ENCODE results near the gene BBOX1. TPM values are rescaled to one million over a fixed set of nuclear protein-coding genes. Genes with fewer than 3 reads are reported as not detected.
"Not testable (repeated sequence)": the region's sequence is repeated elsewhere in the genome, so short reads cannot be mapped to it uniquely, and the experiment has no call there.

Gene BBOX1
- total RNA-seq, 1 donor from 2014 or later = not detected

DNA sequence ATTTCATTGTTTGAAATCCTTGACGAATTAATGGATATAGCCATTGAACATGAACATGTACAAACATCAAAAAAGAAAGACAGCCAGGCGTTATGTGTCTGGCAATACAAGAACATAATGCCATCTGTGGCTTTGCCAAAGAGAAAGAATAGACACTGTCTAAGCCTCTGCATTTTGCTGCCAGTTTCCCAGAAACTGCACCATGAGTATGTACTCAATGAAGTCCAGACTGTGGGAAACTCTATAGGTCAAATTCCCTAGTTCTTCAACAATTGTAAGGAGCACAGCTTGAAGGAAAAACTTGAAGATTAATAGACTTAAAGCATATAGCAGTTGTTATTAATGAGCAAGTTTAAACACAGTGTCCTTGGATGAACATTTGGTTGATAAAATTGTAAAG, 71.3 kb downstream of the BBOX1 start:
- Mint-ChIP-seq H3K9me3 (no peaks in the 10 kb centered on the region), H3K4me1 (no peaks in the 10 kb centered on the region), H3K27ac (no peak overlapping the region), H3K36me3 (ENCODE audit: low read depth) (no peaks in the 10 kb centered on the region), H3K4me3 (no peak overlapping the region), H3K27me3 (no peaks in the 10 kb centered on the region)
- intact Hi-C loops (cut with micrococcal nuclease) = no loop called here
- no peak for DNase-seq

DNA sequence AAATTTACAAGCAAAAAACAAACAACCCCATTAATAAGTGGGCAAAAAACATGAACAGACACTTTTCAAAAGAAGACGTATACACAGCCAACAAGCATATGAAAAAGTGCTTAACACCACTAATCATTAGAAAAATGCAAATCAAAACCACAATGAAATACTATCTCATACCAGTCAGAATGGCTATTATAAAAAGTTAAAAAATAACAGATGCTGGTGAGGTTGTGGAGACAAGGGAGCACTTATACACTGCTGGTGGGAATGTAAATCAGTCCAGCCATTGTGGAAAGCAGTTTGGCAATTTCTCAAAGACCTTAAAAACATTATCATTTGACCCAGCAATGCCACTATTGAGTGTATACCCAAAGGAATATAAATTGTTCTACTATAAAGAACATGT, 72.3 kb downstream of the BBOX1 start:
- no peaks in the 10 kb centered on the region for H3K4me1 Mint-ChIP-seq
- H3K27me3 Mint-ChIP-seq = no peaks in the 10 kb centered on the region
- H3K36me3 Mint-ChIP-seq (ENCODE audit: low read depth) = no peaks in the 10 kb centered on the region
- no peak for DNase-seq
- no peaks in the 10 kb centered on the region for H3K9me3 Mint-ChIP-seq
- no peak overlapping the region for H3K27ac Mint-ChIP-seq
- intact Hi-C loops (cut with micrococcal nuclease) = no loop called here
- no peak overlapping the region for H3K4me3 Mint-ChIP-seq

DNA sequence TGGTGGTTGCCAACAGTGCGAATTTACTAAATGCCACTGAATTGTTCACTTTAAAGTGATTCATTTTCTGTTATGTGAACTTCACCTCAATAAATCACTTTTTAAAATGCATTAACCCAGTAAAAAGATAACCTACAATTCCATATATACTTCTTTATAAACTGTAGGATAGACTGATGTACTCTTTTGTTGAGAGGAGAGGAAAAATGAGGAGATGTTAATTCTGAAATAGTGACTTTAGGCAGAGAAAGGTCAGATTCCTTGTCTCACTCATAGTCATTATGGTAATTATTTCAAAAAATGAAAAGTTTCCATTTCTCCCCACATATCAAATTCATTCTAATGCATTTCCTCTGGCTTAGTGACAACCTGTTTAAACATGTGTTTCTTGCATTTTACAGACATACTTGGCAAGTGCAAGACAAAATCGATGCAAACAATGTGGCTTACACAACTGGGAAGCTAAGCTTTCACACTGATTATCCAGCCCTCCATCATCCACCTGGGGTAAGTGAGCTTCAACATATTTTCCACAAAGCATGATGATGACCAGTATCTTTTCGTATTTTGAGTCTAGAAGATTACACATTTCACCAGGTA, 74.5 kb downstream of the BBOX1 start:
- Mint-ChIP-seq H3K4me3 (no peak overlapping the region), H3K36me3 (ENCODE audit: low read depth) (no peaks in the 10 kb centered on the region), H3K27me3 (no peaks in the 10 kb centered on the region), H3K4me1 (no peaks in the 10 kb centered on the region), H3K27ac (no peak overlapping the region), H3K9me3 (no peaks in the 10 kb centered on the region)
- intact Hi-C loops (cut with micrococcal nuclease) = no loop called here
- no peak for DNase-seq

DNA sequence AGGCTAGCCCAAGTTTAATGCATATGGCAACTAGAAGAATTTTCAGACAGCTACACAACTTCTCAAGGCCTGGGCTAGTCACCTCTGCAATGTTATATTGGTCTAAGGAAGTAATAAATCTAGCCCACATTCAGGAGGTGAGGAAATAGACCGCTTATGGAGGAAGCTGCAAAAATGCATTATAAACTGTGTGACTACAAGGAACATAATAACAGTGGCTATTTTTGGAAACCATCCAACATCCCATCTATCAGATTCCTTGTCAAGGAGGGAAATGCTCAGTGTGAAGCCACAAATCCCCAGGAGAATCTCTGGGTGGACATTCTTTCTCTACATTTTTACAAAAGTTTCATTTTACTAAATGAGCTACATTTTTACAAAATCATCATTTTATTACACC, 76.1 kb downstream of the BBOX1 start:
- DNase-seq = no peak
- H3K9me3 Mint-ChIP-seq = no peaks in the 10 kb centered on the region
- no peak overlapping the region for H3K27ac Mint-ChIP-seq
- no peaks in the 10 kb centered on the region for H3K36me3 Mint-ChIP-seq (ENCODE audit: low read depth)
- no peaks in the 10 kb centered on the region for H3K4me1 Mint-ChIP-seq
- intact Hi-C loops (cut with micrococcal nuclease) = no loop called here
- H3K27me3 Mint-ChIP-seq = no peaks in the 10 kb centered on the region
- no peak overlapping the region for H3K4me3 Mint-ChIP-seq

DNA sequence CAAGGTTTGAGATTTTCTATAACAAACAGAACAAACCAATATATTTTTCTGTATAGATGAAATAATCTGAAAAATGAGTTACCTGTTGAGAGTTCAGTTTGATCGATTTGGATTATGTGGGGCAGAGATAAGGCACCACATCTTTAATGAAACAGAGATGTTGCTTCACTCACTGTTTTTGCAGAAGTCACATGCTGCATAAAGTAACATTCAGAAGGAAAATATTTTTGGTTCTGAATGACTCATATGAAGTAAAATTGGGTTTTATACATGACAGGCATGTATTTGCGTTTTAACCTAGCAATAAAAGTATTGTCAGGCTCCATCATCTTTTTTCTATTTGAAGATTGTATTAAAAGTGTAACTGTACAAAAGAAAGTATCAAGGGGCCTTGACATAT, 77.8 kb downstream of the BBOX1 start:
- intact Hi-C loops (cut with micrococcal nuclease) = no loop called here
- Mint-ChIP-seq H3K9me3 (no peaks in the 10 kb centered on the region), H3K27me3 (no peaks in the 10 kb centered on the region), H3K4me1 (no peaks in the 10 kb centered on the region), H3K4me3 (no peak overlapping the region), H3K36me3 (ENCODE audit: low read depth) (no peaks in the 10 kb centered on the region), H3K27ac (no peak overlapping the region)
- DNase-seq = no peak

DNA sequence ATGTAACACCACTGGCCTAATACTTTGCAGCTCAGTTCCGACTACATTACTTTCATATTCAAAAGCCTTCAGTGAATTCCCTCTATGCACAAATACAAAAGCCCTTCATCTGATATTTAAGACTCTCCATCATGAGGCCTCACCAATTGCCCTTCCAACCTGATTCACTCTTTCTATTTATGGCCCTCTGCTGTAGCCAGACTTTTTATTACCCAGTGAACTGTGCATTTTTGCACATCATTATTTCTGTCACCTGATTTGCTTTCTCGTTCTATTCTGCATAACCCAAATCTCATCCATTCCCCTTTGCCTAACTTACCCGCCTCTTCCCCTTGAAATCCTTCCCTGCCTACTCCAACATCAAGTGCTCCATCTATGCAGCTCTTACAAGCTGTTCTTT, 78.3 kb downstream of the BBOX1 start:
- no peaks in the 10 kb centered on the region for H3K36me3 Mint-ChIP-seq (ENCODE audit: low read depth)

DNA sequence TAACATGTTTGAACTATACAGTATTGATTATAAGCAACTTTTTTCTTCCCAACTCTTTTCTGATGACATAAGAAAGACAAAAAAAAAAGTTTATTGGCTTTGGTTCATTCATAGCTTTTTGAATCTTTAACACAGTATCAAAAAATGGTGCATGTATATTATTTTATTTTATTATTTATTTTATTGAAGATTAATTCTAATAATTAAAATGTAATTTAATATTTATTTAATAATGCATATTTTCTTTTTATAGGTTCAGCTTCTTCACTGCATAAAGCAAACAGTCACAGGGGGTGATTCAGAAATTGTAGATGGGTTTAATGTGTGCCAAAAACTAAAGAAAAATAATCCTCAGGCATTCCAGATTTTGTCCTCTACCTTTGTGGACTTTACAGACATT, 78.8 kb downstream of the BBOX1 start:
- H3K36me3 Mint-ChIP-seq (ENCODE audit: low read depth) = no peaks in the 10 kb centered on the region
- H3K4me1 Mint-ChIP-seq = no peaks in the 10 kb centered on the region
- no peaks in the 10 kb centered on the region for H3K9me3 Mint-ChIP-seq
- H3K4me3 Mint-ChIP-seq = no peak overlapping the region
- no peak overlapping the region for H3K27ac Mint-ChIP-seq
- no peak for DNase-seq
- H3K27me3 Mint-ChIP-seq = no peaks in the 10 kb centered on the region
- intact Hi-C loops (cut with micrococcal nuclease) = no loop called here

More for the DNA sequence above, 78.3 kb downstream of the BBOX1 start:
- intact Hi-C loops (cut with micrococcal nuclease) = no loop called here
- H3K4me3 Mint-ChIP-seq = no peak overlapping the region
- H3K27me3 Mint-ChIP-seq = no peaks in the 10 kb centered on the region
- DNase-seq = no peak
- H3K4me1 Mint-ChIP-seq = no peaks in the 10 kb centered on the region
- no peaks in the 10 kb centered on the region for H3K9me3 Mint-ChIP-seq
- no peak overlapping the region for H3K27ac Mint-ChIP-seq

DNA sequence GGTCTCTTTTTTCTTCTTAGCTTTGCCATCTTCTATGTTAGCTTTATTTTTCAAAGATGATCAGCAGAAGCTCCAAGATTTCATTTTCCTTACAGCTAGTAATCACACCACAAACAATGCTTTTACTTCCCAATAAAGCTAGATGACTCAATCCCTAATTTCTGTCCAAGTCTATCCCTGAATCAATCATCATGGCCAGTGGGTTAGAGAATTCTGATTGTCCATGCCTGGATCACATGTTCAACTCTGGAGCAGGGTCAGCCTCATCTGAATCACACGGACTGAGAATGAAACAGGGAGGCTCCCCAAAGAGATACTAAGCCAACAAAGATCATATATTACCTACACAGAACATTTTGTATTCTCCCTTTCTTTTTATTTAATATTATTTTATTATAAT, 79.6 kb downstream of the BBOX1 start:
- no peak for DNase-seq
- H3K4me3 Mint-ChIP-seq = no peak overlapping the region
- intact Hi-C loops (cut with micrococcal nuclease) = no loop called here
- H3K36me3 Mint-ChIP-seq (ENCODE audit: low read depth) = no peaks in the 10 kb centered on the region
- no peaks in the 10 kb centered on the region for H3K9me3 Mint-ChIP-seq
- no peaks in the 10 kb centered on the region for H3K27me3 Mint-ChIP-seq
- no peaks in the 10 kb centered on the region for H3K4me1 Mint-ChIP-seq
- H3K27ac Mint-ChIP-seq = no peak overlapping the region

DNA sequence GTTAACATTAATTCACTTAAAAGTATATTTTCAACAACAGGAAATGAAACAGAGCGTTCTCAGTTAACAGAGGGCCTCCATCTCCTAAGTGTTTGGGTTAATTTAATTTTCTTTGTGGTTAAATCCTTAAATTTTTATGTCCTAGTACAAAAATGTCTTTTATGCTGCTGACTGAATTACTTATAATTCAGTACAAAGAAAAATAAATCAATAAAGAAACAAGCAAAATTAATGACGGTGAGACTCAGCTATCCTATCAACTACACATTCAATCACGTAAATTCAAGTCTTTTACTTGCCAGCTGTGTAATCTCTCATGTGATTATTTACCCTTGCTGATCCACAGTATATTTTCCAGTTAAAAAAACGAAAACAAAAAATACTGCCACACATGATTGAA, 81.4 kb downstream of the BBOX1 start:
- DNase-seq = no peak
- no peak overlapping the region for H3K4me3 Mint-ChIP-seq
- H3K36me3 Mint-ChIP-seq (ENCODE audit: low read depth) = no peaks in the 10 kb centered on the region
- no peaks in the 10 kb centered on the region for H3K4me1 Mint-ChIP-seq
- intact Hi-C loops (cut with micrococcal nuclease) = no loop called here
- no peak overlapping the region for H3K27ac Mint-ChIP-seq
- H3K9me3 Mint-ChIP-seq = no peaks in the 10 kb centered on the region
- H3K27me3 Mint-ChIP-seq = no peaks in the 10 kb centered on the region

DNA sequence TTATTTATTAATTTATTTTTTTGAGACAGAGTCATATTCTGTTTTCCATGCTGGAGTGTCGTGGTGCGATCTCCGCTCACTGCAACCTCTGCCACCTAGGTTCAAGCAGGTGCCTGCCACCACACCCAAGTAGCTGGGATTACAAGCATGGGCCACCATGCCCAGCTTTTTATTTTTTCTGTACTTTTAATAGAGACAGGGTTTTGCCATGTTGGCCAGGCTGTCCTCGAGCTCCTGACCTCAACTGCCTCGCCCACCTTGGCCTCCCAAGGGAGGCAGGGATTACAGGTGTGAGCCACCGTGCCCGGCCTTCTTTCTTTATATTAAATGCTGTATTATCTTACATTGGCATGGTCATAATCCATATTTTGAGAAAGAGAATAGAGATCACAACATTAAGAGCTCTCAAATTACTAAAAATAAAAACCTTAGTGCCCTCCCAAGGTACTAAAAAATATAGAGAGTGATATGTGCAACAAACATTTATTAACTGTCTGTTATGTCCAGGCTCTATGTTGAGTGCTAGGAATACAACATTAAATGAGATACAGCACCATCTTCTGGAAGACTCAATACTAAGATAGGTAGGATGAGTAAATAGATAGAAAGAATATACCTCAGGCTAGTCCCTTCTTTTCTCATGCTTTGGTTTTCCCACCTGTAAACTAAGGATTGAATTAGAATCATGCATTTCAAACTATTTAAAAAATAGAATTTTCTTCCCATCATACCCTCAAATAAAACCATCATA, 84.1 kb downstream of the BBOX1 start:
- no peaks in the 10 kb centered on the region for H3K9me3 Mint-ChIP-seq
- no peaks in the 10 kb centered on the region for H3K36me3 Mint-ChIP-seq (ENCODE audit: low read depth)
- no peak overlapping the region for H3K4me3 Mint-ChIP-seq
- no peaks in the 10 kb centered on the region for H3K4me1 Mint-ChIP-seq
- no peaks in the 10 kb centered on the region for H3K27me3 Mint-ChIP-seq
- no peak for DNase-seq
- no peak overlapping the region for H3K27ac Mint-ChIP-seq
- intact Hi-C loops (cut with micrococcal nuclease) = no loop called here

DNA sequence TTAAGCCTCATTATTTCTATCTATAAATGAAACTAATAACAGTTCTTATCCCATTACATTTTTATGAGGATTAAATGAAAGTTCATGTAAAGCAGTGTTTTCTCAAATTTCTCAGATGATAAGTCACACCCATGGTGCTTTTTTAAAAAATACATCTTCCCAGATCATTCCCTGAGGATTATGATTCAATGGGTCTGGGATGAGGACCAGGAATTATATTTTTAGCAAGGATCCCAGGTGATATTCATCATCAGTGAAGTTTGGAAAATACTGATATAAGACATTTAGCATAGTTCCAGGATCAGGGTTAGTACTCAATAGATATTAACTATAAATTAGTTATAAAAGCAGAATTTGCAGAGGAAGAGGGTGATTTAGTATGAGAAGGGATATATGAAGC, 89.1 kb downstream of the BBOX1 start:
- H3K9me3 Mint-ChIP-seq = no peaks in the 10 kb centered on the region
- H3K27ac Mint-ChIP-seq = no peak overlapping the region
- H3K27me3 Mint-ChIP-seq = no peaks in the 10 kb centered on the region
- DNase-seq = no peak
- no peaks in the 10 kb centered on the region for H3K36me3 Mint-ChIP-seq (ENCODE audit: low read depth)
- intact Hi-C loops (cut with micrococcal nuclease) = no loop called here
- no peak overlapping the region for H3K4me3 Mint-ChIP-seq
- H3K4me1 Mint-ChIP-seq = no peaks in the 10 kb centered on the region

DNA sequence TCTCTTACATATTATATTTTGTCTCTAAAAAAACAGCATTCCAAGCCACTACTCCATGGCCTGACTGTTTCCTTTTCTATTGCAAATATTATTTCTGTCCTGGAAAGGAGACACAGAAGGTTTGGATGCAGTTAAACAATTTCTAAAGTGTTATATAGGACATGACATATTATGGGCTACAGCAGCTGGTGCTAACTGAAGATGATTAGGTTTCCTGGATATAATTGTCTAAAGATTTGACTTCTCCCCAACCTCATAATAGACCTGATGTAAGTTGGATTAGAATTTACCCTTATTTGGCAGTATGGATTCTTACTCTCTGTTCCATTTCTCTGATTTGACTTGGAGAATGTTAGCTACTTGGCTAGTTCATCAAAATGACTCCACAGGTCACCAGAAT, 90.2 kb downstream of the BBOX1 start:
- H3K4me3 Mint-ChIP-seq = no peak overlapping the region
- intact Hi-C loops (cut with micrococcal nuclease) = no loop called here
- H3K36me3 Mint-ChIP-seq (ENCODE audit: low read depth) = no peaks in the 10 kb centered on the region
- H3K27ac Mint-ChIP-seq = no peak overlapping the region
- DNase-seq = no peak
- no peaks in the 10 kb centered on the region for H3K4me1 Mint-ChIP-seq
- no peaks in the 10 kb centered on the region for H3K9me3 Mint-ChIP-seq
- H3K27me3 Mint-ChIP-seq = no peaks in the 10 kb centered on the region

DNA sequence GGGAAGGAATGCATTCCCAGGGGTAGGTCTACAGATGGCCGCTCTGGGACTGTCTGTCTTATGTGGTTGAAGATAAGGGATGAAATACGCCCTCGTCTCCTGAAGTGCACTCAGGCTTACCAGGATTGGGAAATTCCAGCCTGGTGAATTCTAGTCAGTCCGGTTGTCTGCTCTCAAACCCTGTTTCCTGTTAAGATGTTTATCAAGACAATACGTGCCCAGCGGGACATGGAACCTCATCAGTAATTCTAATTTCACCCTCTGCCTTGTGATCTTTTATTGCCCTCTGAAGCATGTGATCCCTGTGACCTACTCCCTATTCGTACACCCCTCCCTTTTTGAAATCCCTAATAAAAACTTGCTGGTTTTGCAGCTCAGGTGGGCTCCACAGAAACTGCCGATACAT, 95.3 kb downstream of the BBOX1 start:
- H3K27me3 Mint-ChIP-seq; H3K9me3 Mint-ChIP-seq; H3K4me3 Mint-ChIP-seq; DNase-seq; intact Hi-C loops (cut with micrococcal nuclease); H3K27ac Mint-ChIP-seq; H3K4me1 Mint-ChIP-seq; H3K36me3 Mint-ChIP-seq (ENCODE audit: low read depth): not testable (repeated sequence)

DNA sequence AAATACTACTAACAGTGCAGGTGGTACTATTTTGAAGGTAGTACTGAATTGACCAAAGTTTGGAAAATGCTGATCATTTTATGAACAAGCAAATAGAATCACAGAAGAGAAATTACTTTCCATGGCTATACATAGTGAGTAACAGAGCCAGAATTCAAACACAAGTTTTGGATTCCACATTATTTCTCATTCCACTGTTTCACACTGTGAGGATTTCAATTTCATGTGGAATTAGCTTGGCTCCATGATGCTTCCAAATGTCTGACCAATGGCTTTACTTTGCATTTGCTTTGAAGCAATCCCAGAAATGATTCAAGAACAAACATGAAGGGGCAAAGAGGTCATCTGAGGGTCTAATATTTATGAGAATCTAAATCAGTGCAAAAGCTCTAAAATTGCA, 98.1 kb downstream of the BBOX1 start:
- Mint-ChIP-seq H3K27me3 (no peaks in the 10 kb centered on the region), H3K27ac (no peak overlapping the region), H3K4me3 (no peak overlapping the region), H3K4me1 (no peaks in the 10 kb centered on the region), H3K9me3 (peaks cover 8% of the 10 kb centered on the region), H3K36me3 (ENCODE audit: low read depth) (no peaks in the 10 kb centered on the region)
- intact Hi-C loops (cut with micrococcal nuclease) = no loop called here
- no peak for DNase-seq
